WTC11 (cell line): ENCODE data around the gene PHF12. TPM values are rescaled to one million over a fixed set of nuclear protein-coding genes. Genes with fewer than 3 reads are reported as not detected.

ENCODE experiments used
- ATAC-seq: fragments of 200-7000 bp; cut with Tn5 transposase; 2 replicates; pipeline ENCODE4 v1.10.0; 2021; ENCODE audit warnings: mild to moderate bottlenecking, moderate library complexity
- CTCF ChIA-PET: fragments of 300-600 bp; sonication (Branson Sonifier 250); formaldehyde crosslinking; loops from one replicate; lab custom pipeline; 2021; ENCODE audit warnings: antibody characterized with exemption; lab: Charles Lee
- POLR2A ChIA-PET: fragments of 350-600 bp; sonication (Branson Sonifier 250); formaldehyde crosslinking; loops from one replicate; lab custom pipeline; 2021; ENCODE audit warnings: antibody characterized with exemption; lab: Charles Lee
- DNase-seq: peaks from one replicate; pipeline ENCODE4 v3.0.0; 2021; ENCODE audit warnings: low spot score
- H3K27ac Mint-ChIP-seq: 2 replicates; pipeline ENCODE4 v1.8.0; 2021; ENCODE audit warnings: mixed read lengths
- H3K27me3 Mint-ChIP-seq: 2 replicates; pipeline ENCODE4 v1.8.0; 2021; ENCODE audit warnings: low read depth, mild to moderate bottlenecking, moderate library complexity, mixed read lengths
- H3K36me3 Mint-ChIP-seq: 2 replicates; pipeline ENCODE4 v1.8.0; 2021; ENCODE audit warnings: mixed read lengths
- H3K4me1 Mint-ChIP-seq: 2 replicates; pipeline ENCODE4 v1.8.0; 2022; ENCODE audit warnings: mixed read lengths
- H3K4me3 Mint-ChIP-seq: 2 replicates; pipeline ENCODE4 v1.8.0; 2021; ENCODE audit warnings: mild to moderate bottlenecking, moderate library complexity, mixed read lengths
- H3K9me3 Mint-ChIP-seq: 2 replicates; pipeline ENCODE4 v1.8.0; 2021; ENCODE audit warnings: mixed read lengths
- AR ChIP-seq: fragments of 250-450 bp; sonication (Bioruptor Pico); IDR thresholded peaks from 2 replicates; pipeline ENCODE4 v1.9.0; 2021; ENCODE audit warnings: mild to moderate bottlenecking
- ATF1 ChIP-seq: sonication (generic); formaldehyde crosslinking; IDR thresholded peaks from 2 replicates; pipeline ENCODE4 v1.8.1; 2023; ENCODE audit warnings: mild to moderate bottlenecking, moderate library complexity, missing genetic modification reagents
- ATF6 ChIP-seq: sonication (generic); formaldehyde crosslinking; IDR thresholded peaks from 2 replicates; pipeline ENCODE4 v1.8.1; 2023; ENCODE audit warnings: mild to moderate bottlenecking, missing genetic modification reagents
- CDX4 ChIP-seq: fragments of 250-450 bp; sonication (Bioruptor Pico); IDR thresholded peaks from 2 replicates; pipeline ENCODE4 v1.9.0; 2021; ENCODE audit warnings: moderate library complexity, mild to moderate bottlenecking, inconsistent platforms, borderline replicate concordance
- ELF4 ChIP-seq: sonication (generic); formaldehyde crosslinking; IDR thresholded peaks from 2 replicates; pipeline ENCODE4 v1.8.1; 2022; ENCODE audit warnings: low read depth, mild to moderate bottlenecking, moderate library complexity, missing genetic modification reagents
- ETV6 ChIP-seq: sonication (generic); formaldehyde crosslinking; IDR thresholded peaks from 2 replicates; pipeline ENCODE4 v1.8.1; 2022; ENCODE audit warnings: mild to moderate bottlenecking, missing genetic modification reagents
- FOXK1 ChIP-seq: sonication (generic); formaldehyde crosslinking; IDR thresholded peaks from 2 replicates; pipeline ENCODE4 v1.8.0; 2022; ENCODE audit warnings: mild to moderate bottlenecking, moderate library complexity, missing genetic modification reagents
- FOXP4 ChIP-seq: sonication (generic); formaldehyde crosslinking; IDR thresholded peaks from 2 replicates; pipeline ENCODE4 v1.8.0; 2022; ENCODE audit warnings: mild to moderate bottlenecking, missing genetic modification reagents
- GRHL2 ChIP-seq: fragments of 250-450 bp; sonication (Bioruptor Pico); IDR thresholded peaks from 2 replicates; pipeline ENCODE4 v1.8.0; 2022; ENCODE audit warnings: mild to moderate bottlenecking, moderate library complexity; ENCODE audit not compliant: insufficient replicate concordance, severe bottlenecking
- NFE2L1 ChIP-seq: sonication (generic); formaldehyde crosslinking; IDR thresholded peaks from 2 replicates; pipeline ENCODE4 v1.8.1; 2023; ENCODE audit warnings: missing genetic modification reagents
- NR1H2 ChIP-seq: sonication (generic); formaldehyde crosslinking; IDR thresholded peaks from 2 replicates; pipeline ENCODE4 v1.9.0; 2021; ENCODE audit warnings: mild to moderate bottlenecking, moderate library complexity, missing genetic modification reagents
- TCF7 ChIP-seq: sonication (generic); formaldehyde crosslinking; IDR thresholded peaks from 2 replicates; pipeline ENCODE4 v1.8.0; 2022; ENCODE audit warnings: mild to moderate bottlenecking, low read depth, missing genetic modification reagents, moderate library complexity
- ZNF232 ChIP-seq: sonication (generic); formaldehyde crosslinking; IDR thresholded peaks from 2 replicates; pipeline ENCODE4 v1.8.0; 2022; ENCODE audit warnings: mild to moderate bottlenecking, missing genetic modification reagents
- ZNF263 ChIP-seq: sonication (generic); formaldehyde crosslinking; IDR thresholded peaks from 2 replicates; pipeline ENCODE4 v1.8.1; 2022; ENCODE audit warnings: low read depth, mild to moderate bottlenecking, moderate library complexity, missing genetic modification reagents
- ZNF532 ChIP-seq: fragments of 250-450 bp; sonication (Bioruptor Pico); IDR thresholded peaks from 2 replicates; pipeline ENCODE4 v1.9.0; 2021; ENCODE audit warnings: mild to moderate bottlenecking, borderline replicate concordance
- total RNA-seq: library from RNA; stranded (reverse); gene quantifications from 3 replicates; pipeline ENCODE4 v1.2.3, GENCODE V29; 2021

The PHF12 gene
- total RNA-seq, 1 experiment from 2014 or later = 69.8 TPM

- Mint-ChIP-seq H3K27ac (no peak overlapping the region), H3K9me3 (no peaks in the 10 kb centered on the region)
These were observed 40.5 kb upstream of the PHF12 start for GRCh38 chr17:28991779-28992178.

GRCh38 chr17:28989028-28989427 is 37.7 kb upstream of the PHF12 start:
- no peaks in the 10 kb centered on the region for H3K9me3 Mint-ChIP-seq
- peaks cover 35% of the 10 kb centered on the region for H3K27me3 Mint-ChIP-seq
- POLR2A ChIA-PET = no interaction called here
- peaks cover 24% of the 10 kb centered on the region for H3K4me1 Mint-ChIP-seq
- H3K27ac Mint-ChIP-seq = no peak overlapping the region
- CTCF ChIA-PET = interaction anchor here (4.6 kb wide), 1 partner anchor 102 kb away, joined by 20 read pairs; no protein-coding TSS in a partner anchor
- no peak overlapping the region for H3K4me3 Mint-ChIP-seq
- no peak for ATAC-seq
- H3K36me3 Mint-ChIP-seq = no peaks in the 10 kb centered on the region
- DNase-seq = no peak
- TF ChIP-seq ATF1 = no peak
- no peak for TF ChIP-seq AR
- TF ChIP-seq, all 79 proteins: peak for 0

More at GRCh38 chr17:28991779-28992178, 40.5 kb upstream of the PHF12 start:
- TF ChIP-seq FOXP4 = no peak
- no peak for TF ChIP-seq ZNF532
- H3K27me3 Mint-ChIP-seq = peaks cover 20% of the 10 kb centered on the region
- no peaks in the 10 kb centered on the region for H3K36me3 Mint-ChIP-seq
- H3K4me3 Mint-ChIP-seq = no peak overlapping the region
- POLR2A ChIA-PET = interaction anchor here (1.2 kb wide), 1 partner anchor 11 kb away, joined by 4 read pairs; no protein-coding TSS in a partner anchor
- no peak for DNase-seq
- no peak for ATAC-seq
- H3K4me1 Mint-ChIP-seq = peaks cover 14% of the 10 kb centered on the region
- CTCF ChIA-PET = interaction anchor here (1.2 to 3.1 kb wide), 3 partner anchors 27 to 125 kb away, joined by 3 to 28 read pairs (median 11); no protein-coding TSS in a partner anchor

GRCh38 chr17:28988475-28988874 is 37.2 kb upstream of the PHF12 start:
- ATAC-seq = no peak
- Mint-ChIP-seq H3K4me3 (no peak overlapping the region), H3K9me3 (no peaks in the 10 kb centered on the region), H3K4me1 (peaks cover 27% of the 10 kb centered on the region), H3K27me3 (peaks cover 40% of the 10 kb centered on the region), H3K36me3 (no peaks in the 10 kb centered on the region), H3K27ac (no peak overlapping the region)
- ChIA-PET CTCF (interaction anchor here (4.6 kb wide), 1 partner anchor 103 kb away, joined by 20 read pairs; no protein-coding TSS in a partner anchor), POLR2A (no interaction called here)
- no peak for DNase-seq
- TF ChIP-seq NFE2L1 (CRISPR knock-in tag) (no peak), CDX4 (no peak), ZNF263 (CRISPR knock-in tag) (no peak), FOXK1 (no peak), NR1H2 (CRISPR knock-in tag) (no peak), ETV6 (CRISPR knock-in tag) (no peak), ZNF232 (CRISPR knock-in tag) (no peak), GRHL2 (CRISPR knock-in tag) (no peak), ATF6 (CRISPR knock-in tag) (no peak), ELF4 (no peak), TCF7 (CRISPR knock-in tag) (no peak)
